ENCODE data around the gene CAPNS1. TPM values are rescaled to one million over a fixed set of nuclear protein-coding genes. Genes with fewer than 3 reads are reported as not detected.

The CAPNS1 gene
- total and polyA plus RNA-seq, 9 of the 15 experiments (the other 6 are each of a cell fraction or from before 2014, with no cell fraction given): 77.9 to 576 (median 258) TPM

DNA sequence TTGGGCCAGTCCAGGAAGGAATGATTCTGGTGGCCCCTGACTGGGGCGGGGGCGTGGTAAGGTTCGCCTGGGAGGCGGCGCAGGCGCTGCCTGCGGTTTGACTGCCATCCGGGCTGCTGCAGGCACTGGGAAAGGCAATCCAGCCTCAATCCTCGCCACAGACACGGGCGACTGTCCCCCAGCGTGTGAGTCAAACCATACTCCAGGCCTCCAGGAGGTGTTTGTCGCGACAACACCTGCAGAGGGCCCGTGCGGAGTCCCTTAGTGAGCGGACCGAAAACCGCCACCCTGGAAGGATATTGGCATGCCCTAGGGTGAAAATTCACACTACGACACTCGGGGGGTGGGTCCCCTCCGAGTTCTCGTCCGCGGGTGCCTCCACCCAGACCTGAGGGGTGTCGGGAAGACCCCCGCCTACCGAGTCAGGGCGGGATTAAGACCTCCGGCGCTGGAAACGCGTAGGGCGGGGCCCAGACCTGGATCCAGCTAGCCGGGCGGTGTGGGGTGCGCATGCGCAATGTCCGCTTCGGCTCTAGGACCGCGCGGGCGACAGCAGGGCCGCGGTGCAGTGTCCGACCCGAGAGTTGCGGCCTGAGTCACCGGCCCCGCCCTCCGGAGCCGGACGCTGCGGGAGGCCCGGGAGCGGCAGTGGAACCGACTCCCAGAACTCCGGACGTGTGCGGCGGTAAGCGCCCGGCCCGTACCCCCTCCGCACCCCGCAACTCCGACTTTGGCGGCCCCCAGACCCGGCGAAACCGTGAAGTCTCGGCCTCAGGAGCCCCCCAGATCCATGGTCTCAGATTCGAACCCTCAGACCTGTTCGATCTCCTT, at the start of gene CAPNS1 (continued):
- TF ChIP-seq, protein P1, sequence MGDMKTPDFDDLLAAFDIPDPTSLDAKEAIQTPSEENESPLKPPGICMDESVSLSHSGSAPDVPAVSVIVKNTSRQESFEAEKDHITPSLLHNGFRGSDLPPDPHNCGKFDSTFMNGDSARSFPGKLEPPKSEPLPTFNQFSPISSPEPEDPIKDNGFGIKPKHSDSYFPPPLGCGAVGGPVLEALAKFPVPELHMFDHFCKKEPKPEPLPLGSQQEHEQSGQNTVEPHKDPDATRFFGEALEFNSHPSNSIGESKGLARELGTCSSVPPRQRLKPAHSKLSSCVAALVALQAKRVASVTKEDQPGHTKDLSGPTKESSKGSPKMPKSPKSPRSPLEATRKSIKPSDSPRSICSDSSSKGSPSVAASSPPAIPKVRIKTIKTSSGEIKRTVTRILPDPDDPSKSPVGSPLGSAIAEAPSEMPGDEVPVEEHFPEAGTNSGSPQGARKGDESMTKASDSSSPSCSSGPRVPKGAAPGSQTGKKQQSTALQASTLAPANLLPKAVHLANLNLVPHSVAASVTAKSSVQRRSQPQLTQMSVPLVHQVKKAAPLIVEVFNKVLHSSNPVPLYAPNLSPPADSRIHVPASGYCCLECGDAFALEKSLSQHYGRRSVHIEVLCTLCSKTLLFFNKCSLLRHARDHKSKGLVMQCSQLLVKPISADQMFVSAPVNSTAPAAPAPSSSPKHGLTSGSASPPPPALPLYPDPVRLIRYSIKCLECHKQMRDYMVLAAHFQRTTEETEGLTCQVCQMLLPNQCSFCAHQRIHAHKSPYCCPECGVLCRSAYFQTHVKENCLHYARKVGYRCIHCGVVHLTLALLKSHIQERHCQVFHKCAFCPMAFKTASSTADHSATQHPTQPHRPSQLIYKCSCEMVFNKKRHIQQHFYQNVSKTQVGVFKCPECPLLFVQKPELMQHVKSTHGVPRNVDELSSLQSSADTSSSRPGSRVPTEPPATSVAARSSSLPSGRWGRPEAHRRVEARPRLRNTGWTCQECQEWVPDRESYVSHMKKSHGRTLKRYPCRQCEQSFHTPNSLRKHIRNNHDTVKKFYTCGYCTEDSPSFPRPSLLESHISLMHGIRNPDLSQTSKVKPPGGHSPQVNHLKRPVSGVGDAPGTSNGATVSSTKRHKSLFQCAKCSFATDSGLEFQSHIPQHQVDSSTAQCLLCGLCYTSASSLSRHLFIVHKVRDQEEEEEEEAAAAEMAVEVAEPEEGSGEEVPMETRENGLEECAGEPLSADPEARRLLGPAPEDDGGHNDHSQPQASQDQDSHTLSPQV (IDR thresholded peaks at IDR 0.05): no peak
- TF ChIP-seq POLR2AphosphoS5 (IDR thresholded peaks at IDR 0.05; ENCODE audit: control insufficient read depth, insufficient read depth, low read depth, low read length) (peak; percentile 45; the same call in 1 of the 2 replicates), SREBF2 (CRISPR knock-in tag; IDR thresholded peaks at IDR 0.05) (no peak), CEBPZ (IDR thresholded peaks at IDR 0.05; ENCODE audit: borderline replicate concordance, low read depth, low read length) (no peak), GATA2 (CRISPR knock-in tag; IDR thresholded peaks at IDR 0.05) (no peak), MYBL2 (IDR thresholded peaks at IDR 0.05; ENCODE audit: low read depth) (no peak), MYBL2 (CRISPR knock-in tag; IDR thresholded peaks at IDR 0.05; ENCODE audit: borderline replicate concordance) (no peak), EP400 (IDR thresholded peaks at IDR 0.05) (peak; percentile 76), ZNF324 (CRISPR knock-in tag; IDR thresholded peaks at IDR 0.05) (no peak), ZNF280A (IDR thresholded peaks at IDR 0.05; ENCODE audit: low read depth, partially characterized antibody) (no peak), ZC3H8 (IDR thresholded peaks at IDR 0.05) (no peak), NELFE (IDR thresholded peaks at IDR 0.05; ENCODE audit: insufficient read depth, insufficient read length) (no peak), FOXJ2 (tag; IDR thresholded peaks at IDR 0.05) (no peak; the same call in 1 of the 2 replicates)
- TF ChIP-seq, protein P2, sequence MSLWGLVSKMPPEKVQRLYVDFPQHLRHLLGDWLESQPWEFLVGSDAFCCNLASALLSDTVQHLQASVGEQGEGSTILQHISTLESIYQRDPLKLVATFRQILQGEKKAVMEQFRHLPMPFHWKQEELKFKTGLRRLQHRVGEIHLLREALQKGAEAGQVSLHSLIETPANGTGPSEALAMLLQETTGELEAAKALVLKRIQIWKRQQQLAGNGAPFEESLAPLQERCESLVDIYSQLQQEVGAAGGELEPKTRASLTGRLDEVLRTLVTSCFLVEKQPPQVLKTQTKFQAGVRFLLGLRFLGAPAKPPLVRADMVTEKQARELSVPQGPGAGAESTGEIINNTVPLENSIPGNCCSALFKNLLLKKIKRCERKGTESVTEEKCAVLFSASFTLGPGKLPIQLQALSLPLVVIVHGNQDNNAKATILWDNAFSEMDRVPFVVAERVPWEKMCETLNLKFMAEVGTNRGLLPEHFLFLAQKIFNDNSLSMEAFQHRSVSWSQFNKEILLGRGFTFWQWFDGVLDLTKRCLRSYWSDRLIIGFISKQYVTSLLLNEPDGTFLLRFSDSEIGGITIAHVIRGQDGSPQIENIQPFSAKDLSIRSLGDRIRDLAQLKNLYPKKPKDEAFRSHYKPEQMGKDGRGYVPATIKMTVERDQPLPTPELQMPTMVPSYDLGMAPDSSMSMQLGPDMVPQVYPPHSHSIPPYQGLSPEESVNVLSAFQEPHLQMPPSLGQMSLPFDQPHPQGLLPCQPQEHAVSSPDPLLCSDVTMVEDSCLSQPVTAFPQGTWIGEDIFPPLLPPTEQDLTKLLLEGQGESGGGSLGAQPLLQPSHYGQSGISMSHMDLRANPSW (CRISPR knock-in tag; IDR thresholded peaks at IDR 0.05): no peak

Data from K562 (cell line).